ENCODE results near the gene GRM7.

- TF ChIP-seq CTCF (tag by site-specific recombination; IDR thresholded peaks at IDR 0.05) = no peak
- TF ChIP-seq ZNF24 (tag by site-specific recombination; IDR thresholded peaks at IDR 0.05) = no peak
- TF ChIP-seq ZNF426 (tag by site-specific recombination; IDR thresholded peaks at IDR 0.05) = no peak
- TF ChIP-seq PBX3 (CRISPR knock-in tag; IDR thresholded peaks at IDR 0.05) = no peak
These were observed 920.5 kb downstream of the GRM7 start for GRCh38 chr3:7781395-7781794.
